Mucosa of gallbladder (tissue), 1 donor: ENCODE measurements around the gene EMC10. TPM values are rescaled to one million over a fixed set of nuclear protein-coding genes. Genes with fewer than 3 reads are reported as not detected.

ENCODE experiments used
- total RNA-seq: library from RNA; stranded (reverse); gene quantifications from one replicate; pipeline ENCODE4 v1.2.1, GENCODE V29; 2021
- donor health status: DM: no; HTN: no; CAD: no.

The EMC10 gene
- total RNA-seq, 1 donor from 2014 or later, result 182 TPM

Other genes with a start within 250 kb of the EMC10 start
- gene KCNC3, start 147.1 kb upstream of the EMC10 start, total RNA-seq, result 8.6 TPM
- 8.1 TPM for gene NAPSA, start 110.9 kb upstream of the EMC10 start, total RNA-seq
- gene NR1H2, start 100.0 kb upstream of the EMC10 start, total RNA-seq, result 92.3 TPM
- 16.2 TPM for gene POLD1, start 92.2 kb upstream of the EMC10 start, total RNA-seq
- 1.8 TPM for gene SPIB, start 57.6 kb upstream of the EMC10 start, total RNA-seq
- not detected for gene MYBPC2, start 43.6 kb upstream of the EMC10 start, total RNA-seq
- 5.0 TPM for gene GARIN5A, start 341 bp downstream of the EMC10 start, total RNA-seq
- gene JOSD2, start 34.7 kb downstream of the EMC10 start, total RNA-seq, result 57.3 TPM
- not detected for gene ASPDH, start 37.4 kb downstream of the EMC10 start, total RNA-seq
- 3.5 TPM for gene LRRC4B, start 91.9 kb downstream of the EMC10 start, total RNA-seq
- gene SYT3, start 163.4 kb downstream of the EMC10 start, total RNA-seq, result 0.32 TPM
- not detected for gene C19orf81, start 172.9 kb downstream of the EMC10 start, total RNA-seq
- gene SHANK1, start 243.3 kb downstream of the EMC10 start, total RNA-seq, result 1.1 TPM
- gene CLEC11A, start 246.9 kb downstream of the EMC10 start, total RNA-seq, result 15.1 TPM